Stimulated activated memory B cell treated with anti-CD40 and anti-IgM and Interleukin-4, amounts not matched to agents 10 μg/mL and 1 μg/mL and 100 μg/mL, for 72 hours (primary cell): Measurements from ENCODE around the gene DBX2.
"Not testable (repeated sequence)": the region's sequence is repeated elsewhere in the genome, so short reads cannot be mapped to it uniquely, and the experiment has no call there.

Source experiments
- ATAC-seq: fragments of 150-1000 bp; cut with Tn5 transposase; 2 replicates; pipeline ENCODE4 v1.10.0; 2021
- H3K27ac Mint-ChIP-seq: one replicate; pipeline ENCODE4 v1.8.0; 2022; ENCODE audit warnings: mild to moderate bottlenecking, mixed read lengths
- H3K27me3 Mint-ChIP-seq: one replicate; pipeline ENCODE4 v1.8.0; 2022; ENCODE audit warnings: mixed read lengths
- H3K36me3 Mint-ChIP-seq: one replicate; pipeline ENCODE4 v1.8.0; 2022; ENCODE audit warnings: mixed read lengths
- H3K4me1 Mint-ChIP-seq: one replicate; pipeline ENCODE4 v1.8.0; 2022; ENCODE audit warnings: mixed read lengths
- H3K4me3 Mint-ChIP-seq: one replicate; pipeline ENCODE4 v1.8.0; 2022; ENCODE audit warnings: mild to moderate bottlenecking, moderate library complexity, mixed read lengths
- H3K9me3 Mint-ChIP-seq: one replicate; pipeline ENCODE4 v1.8.0; 2022; ENCODE audit warnings: mixed read lengths

Gene DBX2

DNA sequence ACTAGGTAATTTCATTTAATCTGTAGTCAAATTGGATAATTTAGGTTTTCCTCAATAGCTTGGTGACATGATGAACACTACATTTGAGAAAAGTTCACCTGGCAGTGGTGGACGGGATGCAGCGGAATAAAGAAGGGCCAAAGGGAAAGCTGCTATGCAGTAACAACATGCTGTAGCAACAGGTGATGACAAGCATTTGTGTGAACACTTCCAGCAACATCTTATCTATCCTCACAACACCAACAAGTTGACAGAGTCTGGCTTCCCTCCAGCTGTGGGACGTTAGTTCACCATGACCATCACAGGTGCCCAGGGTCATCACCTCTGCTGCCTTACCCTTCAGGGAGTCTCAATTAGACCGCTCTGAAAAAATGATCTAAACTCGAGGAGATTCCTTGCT lies 8.3 kb downstream of the DBX2 start:
- Mint-ChIP-seq H3K27ac (no peak overlapping the region), H3K4me3 (no peak overlapping the region), H3K4me1 (no peaks in the 10 kb centered on the region), H3K9me3 (no peaks in the 10 kb centered on the region), H3K36me3 (no peaks in the 10 kb centered on the region), H3K27me3 (peaks cover 15% of the 10 kb centered on the region)
- no peak for ATAC-seq

DNA sequence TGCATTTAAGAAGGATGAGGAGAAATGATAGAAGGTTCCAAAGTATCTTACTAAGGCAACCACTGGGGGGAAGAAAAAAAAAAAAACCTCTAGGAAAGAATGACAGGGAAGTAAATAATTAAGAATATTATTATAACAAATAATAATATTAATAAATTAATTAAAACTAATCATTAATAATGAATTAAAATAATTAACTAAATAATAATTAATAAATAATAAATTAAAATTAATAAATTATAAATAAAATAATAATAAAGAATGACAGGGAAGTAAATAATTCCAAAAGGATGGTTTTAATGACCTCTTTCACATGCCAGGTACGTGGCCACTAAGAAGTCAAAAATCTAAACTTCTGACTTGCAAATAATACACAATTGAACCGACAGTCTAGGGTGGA lies 9.9 kb downstream of the DBX2 start:
- no peaks in the 10 kb centered on the region for H3K4me1 Mint-ChIP-seq
- no peak overlapping the region for H3K4me3 Mint-ChIP-seq
- no peaks in the 10 kb centered on the region for H3K9me3 Mint-ChIP-seq
- H3K36me3 Mint-ChIP-seq: no peaks in the 10 kb centered on the region
- ATAC-seq: no peak
- no peaks in the 10 kb centered on the region for H3K27me3 Mint-ChIP-seq
- H3K27ac Mint-ChIP-seq: no peak overlapping the region

DNA sequence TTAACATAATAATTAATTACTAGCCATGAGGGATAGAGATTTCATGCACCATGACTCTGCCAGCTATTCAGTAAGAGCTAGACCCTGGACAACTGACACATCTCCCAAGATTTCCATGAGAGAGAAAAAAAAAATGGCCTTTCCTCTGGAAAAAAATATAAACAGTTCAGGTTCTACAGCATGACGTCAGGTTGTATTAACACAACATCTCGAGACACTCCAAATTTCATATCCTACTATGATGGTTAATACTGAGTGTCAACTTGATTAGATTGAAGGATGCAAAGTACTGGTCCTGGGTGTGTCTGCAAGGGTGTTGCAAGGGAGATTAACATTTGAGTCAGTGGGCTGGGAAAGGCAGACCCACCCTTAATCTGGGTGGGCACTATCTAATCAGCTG lies 11.1 kb downstream of the DBX2 start:
- Mint-ChIP-seq H3K27ac (no peak overlapping the region), H3K4me1 (no peaks in the 10 kb centered on the region), H3K27me3 (peaks cover 8% of the 10 kb centered on the region), H3K9me3 (no peaks in the 10 kb centered on the region), H3K4me3 (no peak overlapping the region), H3K36me3 (no peaks in the 10 kb centered on the region)
- no peak for ATAC-seq

DNA sequence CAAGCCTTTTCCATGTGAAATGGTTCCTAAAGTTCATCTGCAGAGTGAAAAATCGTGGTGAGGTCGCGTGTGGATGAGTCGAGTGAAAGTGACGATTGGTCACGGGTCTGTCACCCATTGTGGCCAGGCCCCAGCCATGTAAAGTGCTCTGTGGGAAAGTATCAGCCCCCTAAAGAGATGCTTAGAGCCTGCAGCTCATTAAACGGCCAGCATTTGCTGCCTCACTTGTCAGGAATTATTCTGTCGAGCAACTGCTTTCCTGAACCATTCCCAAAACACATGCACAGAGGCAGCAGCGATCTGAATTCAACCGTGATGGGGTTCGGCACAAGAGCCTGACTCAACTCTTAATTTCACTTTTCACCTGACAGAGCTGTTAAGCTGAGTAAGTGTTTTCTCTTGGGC lies 16.0 kb downstream of the DBX2 start:
- H3K4me1 Mint-ChIP-seq: no peaks in the 10 kb centered on the region
- H3K4me3 Mint-ChIP-seq: no peak overlapping the region
- peaks cover 17% of the 10 kb centered on the region for H3K27me3 Mint-ChIP-seq
- no peaks in the 10 kb centered on the region for H3K36me3 Mint-ChIP-seq
- no peaks in the 10 kb centered on the region for H3K9me3 Mint-ChIP-seq
- no peak overlapping the region for H3K27ac Mint-ChIP-seq
- ATAC-seq: no peak

GRCh38 chr12:45017916-45018315 lies 33.0 kb downstream of the DBX2 start:
- no peak overlapping the region for H3K27ac Mint-ChIP-seq
- H3K9me3 Mint-ChIP-seq: peaks cover 13% of the 10 kb centered on the region
- no peaks in the 10 kb centered on the region for H3K36me3 Mint-ChIP-seq
- ATAC-seq: no peak
- no peaks in the 10 kb centered on the region for H3K27me3 Mint-ChIP-seq
- H3K4me3 Mint-ChIP-seq: no peak overlapping the region
- H3K4me1 Mint-ChIP-seq: no peaks in the 10 kb centered on the region

- Mint-ChIP-seq H3K4me3 (no peak overlapping the region), H3K27me3 (no peaks in the 10 kb centered on the region), H3K4me1 (no peaks in the 10 kb centered on the region), H3K27ac (no peak overlapping the region), H3K9me3 (peaks cover 7% of the 10 kb centered on the region), H3K36me3 (no peaks in the 10 kb centered on the region)
- no peak for ATAC-seq
Observed at GRCh38 chr12:45014396-45014795, 36.5 kb downstream of the DBX2 start.

- no peak overlapping the region for H3K27ac Mint-ChIP-seq
- H3K36me3 Mint-ChIP-seq: no peaks in the 10 kb centered on the region
- no peaks in the 10 kb centered on the region for H3K27me3 Mint-ChIP-seq
- no peak for ATAC-seq
- no peaks in the 10 kb centered on the region for H3K9me3 Mint-ChIP-seq
- H3K4me3 Mint-ChIP-seq: no peak overlapping the region
- H3K4me1 Mint-ChIP-seq: no peaks in the 10 kb centered on the region
Observed at GRCh38 chr12:45012749-45013148, 38.1 kb downstream of the DBX2 start.

- Mint-ChIP-seq H3K27ac (no peak overlapping the region), H3K9me3 (no peaks in the 10 kb centered on the region)
- ATAC-seq: no peak
Observed at GRCh38 chr12:45010059-45010458, 40.8 kb downstream of the DBX2 start.

GRCh38 chr12:45008211-45008610 lies 42.7 kb downstream of the DBX2 start:
- H3K27me3 Mint-ChIP-seq: no peaks in the 10 kb centered on the region

More at GRCh38 chr12:45010059-45010458, 40.8 kb downstream of the DBX2 start:
- Mint-ChIP-seq H3K36me3 (no peaks in the 10 kb centered on the region), H3K4me3 (no peak overlapping the region), H3K27me3 (no peaks in the 10 kb centered on the region), H3K4me1 (no peaks in the 10 kb centered on the region)

DNA sequence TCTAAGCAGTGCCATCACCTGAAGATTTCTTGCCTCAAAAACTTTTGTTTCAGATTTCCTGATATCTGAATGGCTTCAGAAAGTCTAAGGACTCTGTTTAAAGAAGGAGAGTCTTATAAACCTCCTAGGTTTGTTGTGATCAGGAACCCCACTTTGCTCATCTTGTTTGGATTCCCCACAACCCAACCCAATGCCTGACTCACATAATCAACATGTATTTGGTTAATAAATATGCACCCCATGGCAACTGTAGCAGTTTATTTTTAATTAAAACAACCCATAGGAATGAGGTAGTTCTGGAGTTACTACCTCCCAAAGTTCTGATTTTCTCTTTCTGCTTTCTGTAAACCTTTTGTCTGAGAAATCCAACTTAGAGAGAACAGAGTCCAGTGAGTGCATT lies 51.5 kb downstream of the DBX2 start:
- H3K9me3 Mint-ChIP-seq: no peaks in the 10 kb centered on the region
- H3K27ac Mint-ChIP-seq: no peak overlapping the region
- H3K36me3 Mint-ChIP-seq: no peaks in the 10 kb centered on the region
- ATAC-seq: no peak
- H3K27me3 Mint-ChIP-seq: no peaks in the 10 kb centered on the region
- H3K4me1 Mint-ChIP-seq: no peaks in the 10 kb centered on the region
- no peak overlapping the region for H3K4me3 Mint-ChIP-seq

More at GRCh38 chr12:45008211-45008610, 42.7 kb downstream of the DBX2 start:
- no peak for ATAC-seq
- H3K36me3 Mint-ChIP-seq: no peaks in the 10 kb centered on the region
- H3K4me1 Mint-ChIP-seq: no peaks in the 10 kb centered on the region
- no peak overlapping the region for H3K4me3 Mint-ChIP-seq
- no peaks in the 10 kb centered on the region for H3K9me3 Mint-ChIP-seq
- no peak overlapping the region for H3K27ac Mint-ChIP-seq

GRCh38 chr12:44993161-44993560 lies 57.7 kb downstream of the DBX2 start:
- H3K4me3 Mint-ChIP-seq: no peak overlapping the region
- no peak for ATAC-seq
- no peaks in the 10 kb centered on the region for H3K36me3 Mint-ChIP-seq
- no peak overlapping the region for H3K27ac Mint-ChIP-seq
- no peaks in the 10 kb centered on the region for H3K9me3 Mint-ChIP-seq
- H3K4me1 Mint-ChIP-seq: no peaks in the 10 kb centered on the region
- no peaks in the 10 kb centered on the region for H3K27me3 Mint-ChIP-seq

DNA sequence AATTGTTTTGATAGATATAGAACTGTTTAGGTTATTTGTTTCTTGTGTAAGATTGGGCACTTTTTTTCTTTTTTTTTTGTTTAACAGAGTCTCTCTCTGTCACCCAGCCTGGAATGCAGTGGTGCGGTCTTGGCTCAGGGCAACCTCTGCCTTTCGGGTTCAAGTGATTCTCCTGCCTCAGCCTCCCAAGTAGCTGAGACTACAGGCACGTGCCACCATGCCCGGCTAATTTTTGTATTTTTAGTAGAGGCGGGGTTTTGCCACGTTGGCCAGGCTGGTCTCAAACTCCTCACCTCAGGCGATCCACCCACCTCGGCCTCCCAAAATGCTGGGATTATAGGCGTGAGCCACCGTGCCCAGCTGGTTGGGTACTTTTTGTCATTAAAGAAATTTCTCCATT lies 66.0 kb downstream of the DBX2 start:
- H3K4me1 Mint-ChIP-seq, H3K4me3 Mint-ChIP-seq, H3K27ac Mint-ChIP-seq, H3K36me3 Mint-ChIP-seq, H3K9me3 Mint-ChIP-seq, ATAC-seq, H3K27me3 Mint-ChIP-seq: not testable (repeated sequence)

- Mint-ChIP-seq H3K4me1 (no peaks in the 10 kb centered on the region), H3K27me3 (no peaks in the 10 kb centered on the region), H3K27ac (no peak overlapping the region), H3K36me3 (no peaks in the 10 kb centered on the region), H3K4me3 (no peak overlapping the region), H3K9me3 (no peaks in the 10 kb centered on the region)
- ATAC-seq: no peak
Observed at GRCh38 chr12:44979918-44980317, 71.0 kb downstream of the DBX2 start.

DNA sequence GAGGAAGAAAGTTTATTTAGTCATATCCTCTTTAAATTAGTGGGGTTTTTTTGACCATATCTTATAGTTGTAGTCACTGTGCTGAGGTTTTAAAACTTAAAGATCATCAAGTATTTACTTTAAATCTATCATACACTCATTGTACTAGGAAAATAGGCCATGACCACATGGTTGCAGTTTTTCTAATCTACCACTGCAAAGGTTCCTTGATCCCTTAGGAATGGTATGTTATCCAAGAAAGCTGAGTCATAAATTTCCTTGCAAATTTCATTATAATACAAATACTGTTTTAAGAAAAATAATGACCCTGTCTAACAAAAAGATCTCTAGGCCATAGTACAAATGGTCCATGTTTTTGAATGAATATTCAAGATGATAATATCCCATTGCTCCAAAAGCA lies 74.7 kb downstream of the DBX2 start:
- Mint-ChIP-seq H3K4me3 (no peak overlapping the region), H3K9me3 (no peaks in the 10 kb centered on the region), H3K4me1 (no peaks in the 10 kb centered on the region), H3K36me3 (no peaks in the 10 kb centered on the region), H3K27ac (no peak overlapping the region), H3K27me3 (no peaks in the 10 kb centered on the region)
- no peak for ATAC-seq

DNA sequence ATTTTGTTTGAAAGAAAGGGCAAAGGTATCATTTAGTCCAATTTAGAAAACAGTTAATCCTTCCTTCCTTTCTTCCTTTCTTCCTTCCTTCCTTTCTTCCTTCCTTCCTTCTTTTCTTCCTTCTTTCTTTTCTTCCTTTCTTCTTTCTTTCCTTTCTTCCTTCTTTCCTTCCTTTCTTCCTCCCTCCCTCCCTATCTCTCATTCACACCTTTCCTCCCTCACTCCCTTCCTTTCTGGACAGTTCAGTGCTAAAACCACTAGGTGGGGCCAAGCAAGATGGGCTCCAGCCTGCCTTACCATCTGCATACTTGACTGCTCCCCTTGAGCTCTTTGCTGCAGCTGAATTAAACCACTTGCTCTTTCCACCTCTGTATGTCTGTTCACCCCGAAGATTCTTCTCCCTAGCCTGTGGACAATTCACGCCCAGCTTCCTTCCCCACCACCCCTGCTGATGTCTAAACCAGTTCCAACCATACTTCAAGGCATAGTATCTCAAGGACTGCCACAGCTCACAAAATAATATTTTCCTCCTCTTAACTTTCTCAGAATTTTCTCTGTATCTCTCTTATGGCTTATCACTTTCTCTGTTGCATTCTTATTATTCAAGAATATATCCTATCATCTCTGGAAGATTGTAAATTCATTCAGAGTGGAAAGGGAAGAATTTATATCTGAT lies 78.0 kb downstream of the DBX2 start:
- Mint-ChIP-seq H3K27ac (no peak overlapping the region), H3K27me3 (no peaks in the 10 kb centered on the region), H3K4me1 (no peaks in the 10 kb centered on the region), H3K36me3 (no peaks in the 10 kb centered on the region), H3K4me3 (no peak overlapping the region), H3K9me3 (no peaks in the 10 kb centered on the region)
- ATAC-seq: no peak

GRCh38 chr12:44968965-44969364 lies 81.9 kb downstream of the DBX2 start:
- peaks cover 4% of the 10 kb centered on the region for H3K9me3 Mint-ChIP-seq
- no peaks in the 10 kb centered on the region for H3K4me1 Mint-ChIP-seq
- H3K27me3 Mint-ChIP-seq: no peaks in the 10 kb centered on the region
- no peaks in the 10 kb centered on the region for H3K36me3 Mint-ChIP-seq
- no peak overlapping the region for H3K27ac Mint-ChIP-seq
- no peak overlapping the region for H3K4me3 Mint-ChIP-seq
- no peak for ATAC-seq
